H1 (cell line): Measurements from ENCODE around the gene DSCAM. TPM values are rescaled to one million over a fixed set of nuclear protein-coding genes. Genes with fewer than 3 reads are reported as not detected.

Experiments used
- CTCF ChIA-PET: fragments of 300-600 bp; sonication (Branson Sonifier 250); formaldehyde crosslinking; loops from one replicate; lab custom pipeline; 2021; ENCODE audit not compliant: partially characterized antibody; lab: Charles Lee
- POLR2A ChIA-PET: fragments of 300-600 bp; sonication (Branson Sonifier 250); formaldehyde crosslinking; loops from one replicate; lab custom pipeline; 2021; ENCODE audit warnings: inconsistent platforms; ENCODE audit not compliant: partially characterized antibody; lab: Charles Lee
- DNase-seq, 2 experiments: peaks; one replicate each; pipeline versions ENCODE4 v3.0.0 to v3.0.0-alpha.2; 2010 to 2022; ENCODE audit warnings: low spot score in 2 of 2, low read depth in 1 of 2, mixed read lengths in 1 of 2
- FAIRE-seq: peaks from 2 replicates; lab custom pipeline; 2011; peaks lifted over from hg19 to GRCh38; lab: Jason Lieb, UNC
- H2AFZ ChIP-seq: 2 replicates; pipeline ENCODE4 v1.8.1; 2012; ENCODE audit warnings: low read length, inconsistent platforms
- H2AK5ac ChIP-seq: 2 replicates; pipeline ENCODE4 v1.6.1; 2013; ENCODE audit warnings: low read depth, low read length
- H2BK120ac ChIP-seq: replicated peaks from 2 replicates; pipeline ENCODE3; 2013; ENCODE audit warnings: low read depth, low read length, inconsistent platforms
- H2BK12ac ChIP-seq: 2 replicates; pipeline ENCODE4 v1.6.1; 2013; ENCODE audit warnings: low read depth, low read length
- H2BK15ac ChIP-seq: 2 replicates; pipeline ENCODE4 v1.6.1; 2013; ENCODE audit warnings: low read length
- H2BK20ac ChIP-seq: 2 replicates; pipeline ENCODE4 v1.6.1; 2013; ENCODE audit warnings: low read length
- H2BK5ac ChIP-seq: 2 replicates; pipeline ENCODE4 v1.6.1; 2013; ENCODE audit warnings: low read depth, low read length
- H3K14ac ChIP-seq: 2 replicates; pipeline ENCODE4 v1.6.1; 2013; ENCODE audit warnings: inconsistent platforms; ENCODE audit not compliant: insufficient read length
- H3K18ac ChIP-seq: 2 replicates; pipeline ENCODE4 v1.6.1; 2013; ENCODE audit warnings: low read length; ENCODE audit errors: extremely low read depth
- H3K23ac ChIP-seq: 2 replicates; pipeline ENCODE4 v1.6.1; 2013; ENCODE audit warnings: inconsistent platforms; ENCODE audit not compliant: insufficient read length
- H3K23me2 ChIP-seq: 2 replicates; pipeline ENCODE4 v1.6.1; 2013; ENCODE audit warnings: low read depth, low read length
- H3K27ac ChIP-seq: 2 replicates; pipeline ENCODE4 v1.6.1; 2011; ENCODE audit warnings: low read depth, low read length, inconsistent platforms
- H3K27me3 ChIP-seq, 4 experiments: replicated peaks in 1 of 4; 1 replicate in 1 of 4; 2 replicates in 3 of 4; pipeline versions ENCODE4 v1.6.1 to v1.8.1; 2011 to 2013; ENCODE audit warnings: low read length in 3 of 4, mild to moderate bottlenecking in 3 of 4, inconsistent platforms in 2 of 4, mixed read lengths in 2 of 4, moderate library complexity in 1 of 4; ENCODE audit not compliant: control insufficient read depth in 3 of 4, insufficient read depth in 3 of 4; ENCODE audit errors: extremely low read depth in 1 of 4
- H3K36me3 ChIP-seq, 4 experiments: 2 replicates each; pipeline versions ENCODE4 v1.6.1 to v1.8.1; 2011 to 2013; ENCODE audit warnings: mild to moderate bottlenecking in 4 of 4, low read length in 3 of 4, moderate library complexity in 2 of 4, control low read depth in 1 of 4, inconsistent platforms in 1 of 4; ENCODE audit not compliant: insufficient read depth in 4 of 4, control insufficient read depth in 2 of 4
- H3K4ac ChIP-seq: replicated peaks from 2 replicates; pipeline ENCODE3; 2013; ENCODE audit warnings: low read length, low read depth, mixed read lengths, inconsistent platforms; ENCODE audit not compliant: insufficient read length
- H3K4me1 ChIP-seq, 4 experiments: replicated peaks in 1 of 4; 1 replicate in 1 of 4; 2 replicates in 3 of 4; pipeline versions ENCODE4 v1.6.1 to v1.8.1; 2011 to 2013; ENCODE audit warnings: low read length in 3 of 4, inconsistent platforms in 2 of 4, mixed read lengths in 1 of 4; ENCODE audit not compliant: insufficient read depth in 4 of 4, control insufficient read depth in 3 of 4
- H3K4me2 ChIP-seq, 2 experiments: 2 replicates each; pipeline versions ENCODE4 v1.6.1 to v1.8.1; 2011 to 2013; ENCODE audit warnings: low read depth in 2 of 2, low read length in 2 of 2, control low read depth in 1 of 2, inconsistent platforms in 1 of 2, mild to moderate bottlenecking in 1 of 2; ENCODE audit not compliant: insufficient read depth in 1 of 2
- H3K4me3 ChIP-seq, 4 experiments: fragments of 200-600, 300-600 bp in 1 of 4; sonication (generic), shearing (Covaris generic), sonication (Bioruptor Twin) in 1 of 4; 2 replicates each; pipeline versions ENCODE4 v1.5.1 to v1.8.1; 2011 to 2016; ENCODE audit warnings: low read length in 4 of 4, low read depth in 3 of 4, control low read depth in 2 of 4, inconsistent platforms in 2 of 4, mild to moderate bottlenecking in 2 of 4, mixed read lengths in 1 of 4, moderate library complexity in 1 of 4; ENCODE audit not compliant: insufficient read depth in 2 of 4; ENCODE audit errors: extremely low read depth in 1 of 4
- H3K56ac ChIP-seq: replicated peaks from 2 replicates; pipeline ENCODE3; 2013; ENCODE audit warnings: low read depth, mild to moderate bottlenecking, mixed read lengths, low read length, inconsistent platforms; ENCODE audit not compliant: insufficient read length
- H3K79me1 ChIP-seq: 2 replicates; pipeline ENCODE4 v1.6.1; 2013; ENCODE audit warnings: low read depth, low read length, control low read depth
- H3K79me2 ChIP-seq, 2 experiments: 2 replicates each; pipeline versions ENCODE4 v1.6.1 to v1.8.1; 2012 to 2013; ENCODE audit warnings: low read length in 2 of 2, mild to moderate bottlenecking in 2 of 2, inconsistent platforms in 1 of 2; ENCODE audit not compliant: insufficient read depth in 2 of 2, control insufficient read depth in 1 of 2
- H3K9ac ChIP-seq, 4 experiments: replicated peaks in 1 of 4; 1 replicate in 1 of 4; 2 replicates in 3 of 4; pipeline versions ENCODE4 v1.6.1 to v1.8.1; 2011 to 2013; ENCODE audit warnings: low read depth in 3 of 4, low read length in 3 of 4, control low read depth in 2 of 4, mild to moderate bottlenecking in 2 of 4, moderate library complexity in 2 of 4, inconsistent platforms in 1 of 4; ENCODE audit errors: extremely low read depth in 1 of 4
- H3K9me3 ChIP-seq, 2 experiments: 2 replicates each; pipeline versions ENCODE4 v1.6.1 to v1.8.1; 2012 to 2013; ENCODE audit warnings: mild to moderate bottlenecking in 2 of 2, moderate library complexity in 2 of 2, control low read depth in 1 of 2, inconsistent platforms in 1 of 2, low read depth in 1 of 2, low read length in 1 of 2, mixed read lengths in 1 of 2; ENCODE audit not compliant: insufficient read depth in 2 of 2
- H4K20me1 ChIP-seq, 2 experiments: replicated peaks in 1 of 2; 2 replicates each; pipeline versions ENCODE3 to v1.8.1; 2011 to 2013; ENCODE audit warnings: inconsistent platforms in 2 of 2, low read length in 2 of 2, mild to moderate bottlenecking in 1 of 2; ENCODE audit not compliant: insufficient read depth in 2 of 2, control insufficient read depth in 1 of 2
- H4K5ac ChIP-seq: 2 replicates; pipeline ENCODE4 v1.6.1; 2013; ENCODE audit warnings: low read length, low read depth, mixed read lengths, inconsistent platforms; ENCODE audit not compliant: insufficient read length
- H4K8ac ChIP-seq: 2 replicates; pipeline ENCODE4 v1.8.0; 2013; ENCODE audit warnings: mild to moderate bottlenecking, moderate library complexity, low read length, inconsistent platforms; ENCODE audit not compliant: insufficient read depth; ENCODE audit errors: extremely low read depth
- H4K91ac ChIP-seq: replicated peaks from 2 replicates; pipeline ENCODE3; 2013; ENCODE audit warnings: low read length, mixed read lengths, inconsistent platforms; ENCODE audit not compliant: insufficient read length
- EZH2 ChIP-seq: fragments of 200-600 bp; sonication (generic); IDR thresholded peaks from 2 replicates; pipeline ENCODE4 v1.7.1; 2012; ENCODE audit warnings: low read depth, mild to moderate bottlenecking, moderate library complexity, low read length, inconsistent platforms; ENCODE audit not compliant: severe bottlenecking
- KDM1A ChIP-seq: fragments of 200-600, 300-600 bp; sonication (generic); IDR thresholded peaks from 2 replicates; pipeline ENCODE4 v1.7.1; 2016; ENCODE audit warnings: mild to moderate bottlenecking, low read length, borderline replicate concordance
- KDM5A ChIP-seq: fragments of 200-600 bp; IDR thresholded peaks from 2 replicates; pipeline ENCODE4 v1.7.1; 2012; ENCODE audit warnings: mild to moderate bottlenecking, low read length, inconsistent platforms, mixed read lengths
- NANOG ChIP-seq: IDR thresholded peaks from 2 replicates; pipeline ENCODE4 v1.6.1; 2011; ENCODE audit warnings: low read length, low read depth, mild to moderate bottlenecking, inconsistent platforms; ENCODE audit not compliant: insufficient read depth, poor library complexity, severe bottlenecking
- RAD21 ChIP-seq, 2 experiments: IDR thresholded peaks in 1 of 2; conservative IDR thresholded peaks in 1 of 2; 2 replicates each; pipeline ENCODE4 v1.6.1; 2011; ENCODE audit warnings: low read depth in 2 of 2, low read length in 2 of 2, improper control_type of control experiment in 1 of 2, inconsistent platforms in 1 of 2, mild to moderate bottlenecking in 1 of 2, moderate library complexity in 1 of 2
- RXRA ChIP-seq: IDR thresholded peaks from 2 replicates; pipeline ENCODE4 v1.6.1; 2011; ENCODE audit warnings: low read depth, mild to moderate bottlenecking, low read length, moderate library complexity; ENCODE audit not compliant: insufficient read depth
- SIRT6 ChIP-seq: IDR thresholded peaks from one replicate; pipeline ENCODE4 v1.7.1; 2012; ENCODE audit warnings: low read length, inconsistent platforms
- SP2 ChIP-seq: IDR thresholded peaks from 2 replicates; pipeline ENCODE4 v1.6.1; 2012; ENCODE audit warnings: mild to moderate bottlenecking, low read length, inconsistent platforms
- TBP ChIP-seq: IDR thresholded peaks from 2 replicates; pipeline ENCODE4 v1.6.1; 2011; ENCODE audit warnings: low read depth, low read length, improper control_type of control experiment
- TCF12 ChIP-seq: IDR thresholded peaks from 2 replicates; pipeline ENCODE4 v1.6.1; 2011; ENCODE audit warnings: low read depth, mild to moderate bottlenecking, low read length
- TEAD4 ChIP-seq: IDR thresholded peaks from 2 replicates; pipeline ENCODE4 v1.6.1; 2012; ENCODE audit warnings: low read depth, low read length, inconsistent platforms, mixed read lengths
- USF2 ChIP-seq: IDR thresholded peaks from 2 replicates; pipeline ENCODE4 v1.6.1; 2011; ENCODE audit warnings: low read length, improper control_type of control experiment
- YY1 ChIP-seq: IDR thresholded peaks from 2 replicates; pipeline ENCODE4 v1.6.1; 2011; ENCODE audit warnings: low read depth, mild to moderate bottlenecking, low read length
- WGBS, 2 experiments: shearing (Covaris generic) in 1 of 2; methylation state at CpG; one replicate each; pipeline versions ENCODE4 v1.1.6 to v1.1.7; 2013 to 2015; ENCODE audit warnings: low lambda C conversion rate in 2 of 2, mixed read lengths in 2 of 2, inconsistent platforms in 1 of 2, low coverage in 1 of 2, missing lambda C conversion rate in 1 of 2; ENCODE audit not compliant: insufficient replicate concordance in 2 of 2, insufficient coverage in 1 of 2, insufficient read length in 1 of 2; ENCODE audit errors: extremely low coverage in 1 of 2, missing lambda C conversion rate in 1 of 2; 5-methylcytosine and 5-hydroxymethylcytosine counted together
- polyA plus RNA-seq, 7 experiments: library from polyadenylated mRNA; depleted of rRNA in 3 of 7; stranded (reverse) in 5 of 7; unstranded in 2 of 7; fragments of >200 nt in 5 of 7; fragments of 200-250 nt in 2 of 7; gene quantifications; 1 replicate in 5 of 7; 2 replicates in 1 of 7; 4 replicates in 1 of 7; pipeline versions ENCODE4 v1.2.1 to v1.2.3, GENCODE V29; 2011 to 2013; ENCODE audit warnings: missing spikeins in 2 of 7, mixed read lengths in 2 of 7
- total RNA-seq: library from RNA; stranded (reverse); fragmentation: NEBNext Ultra II Directional; extraction: Animal tissue kit (Norgen Biotek cat#: 25700); gene quantifications from 2 replicates; pipeline ENCODE4 v1.2.1, GENCODE V29; 2021

Gene DSCAM
- total and polyA plus RNA-seq, 2 of the 8 experiments (the other 6 are each of a cell fraction or from before 2014, with no cell fraction given), result 0.02 to 0.15 TPM

GRCh38 chr21:40271164-40271563 lies 575.8 kb downstream of the DSCAM start:
- Histone ChIP-seq H3K4me1 (peaks cover 0 to 10% (median 7%) of the 10 kb centered on the region in 4 experiments; a peak in 3 of 7 replicates), H3K79me1 (no peaks in the 10 kb centered on the region), H2BK120ac (no peak overlapping the region), H3K27ac (no peak overlapping the region), H3K18ac (no peak overlapping the region; the same call in 1 of the 2 replicates), H3K23ac (no peak overlapping the region), H3K4me3 (no peak overlapping the region), H3K14ac (no peak overlapping the region), H2BK20ac (no peak overlapping the region), H3K27me3 (no peaks in the 10 kb centered on the region), H3K9ac (no peak overlapping the region), H3K4me2 (no peak overlapping the region), H3K56ac (no peak overlapping the region), H3K4ac (no peak overlapping the region), H4K8ac (no peak overlapping the region; the same call in 1 of the 2 replicates), H3K36me3 (no peaks in the 10 kb centered on the region), H4K5ac (no peak overlapping the region), H4K20me1 (no peaks in the 10 kb centered on the region), H3K23me2 (no peaks in the 10 kb centered on the region), H2BK15ac (no peak overlapping the region), H3K79me2 (no peaks in the 10 kb centered on the region), H3K9me3 (no peaks in the 10 kb centered on the region), H4K91ac (no peak overlapping the region), H2AK5ac (no peak overlapping the region), H2BK12ac (0 out of 2 replicates have a peak overlapping the region, but pooled peaks have one; percentile 1), H2AFZ (peak overlapping the region; percentile 54; the same call in 1 of the 2 replicates), H2BK5ac (no peak overlapping the region)
- POLR2A ChIA-PET, result no interaction called here
- FAIRE-seq (no peak), DNase-seq (no peak)
- 81% methylated on average over 9 of the region's 9 CpGs; no CpG with 5 or more reads in 1 of the 2 experiments for WGBS, 2 experiments
- CTCF ChIA-PET, result interaction anchor here (0.6 kb wide), 2 partner anchors 51 to 122 kb away, joined by 3 read pairs; no protein-coding TSS in a partner anchor
- TF ChIP-seq EZH2, result no peak
- TF ChIP-seq RAD21 (IDR thresholded peaks at IDR 0.05 in 1 of 2, conservative IDR thresholded peaks at IDR 0.05 in 1 of 2; ENCODE audit: low read depth in 2 of 2, low read length in 2 of 2), result no peak
- no peak for TF ChIP-seq TBP
- no peak for TF ChIP-seq TEAD4
- no peak for TF ChIP-seq RXRA
- TF ChIP-seq KDM1A, result no peak
- TF ChIP-seq TCF12, result no peak
- TF ChIP-seq SIRT6, result no peak
- no peak for TF ChIP-seq SP2
- no peak for TF ChIP-seq NANOG
- no peak for TF ChIP-seq YY1
- TF ChIP-seq USF2, result no peak
- no peak for TF ChIP-seq KDM5A
